GM12873 (cell line): ENCODE measurements around the gene RALB.

Experiments
- TF ChIP-seq, protein P1 (sequence below): IDR thresholded peaks from 2 replicates; pipeline ENCODE4 v1.5.1; 2012; ENCODE audit warnings: low read depth, mild to moderate bottlenecking, moderate library complexity, low read length, control low read depth; ENCODE audit not compliant: insufficient read depth; ENCODE audit errors: missing control alignments

RALB gene

DNA sequence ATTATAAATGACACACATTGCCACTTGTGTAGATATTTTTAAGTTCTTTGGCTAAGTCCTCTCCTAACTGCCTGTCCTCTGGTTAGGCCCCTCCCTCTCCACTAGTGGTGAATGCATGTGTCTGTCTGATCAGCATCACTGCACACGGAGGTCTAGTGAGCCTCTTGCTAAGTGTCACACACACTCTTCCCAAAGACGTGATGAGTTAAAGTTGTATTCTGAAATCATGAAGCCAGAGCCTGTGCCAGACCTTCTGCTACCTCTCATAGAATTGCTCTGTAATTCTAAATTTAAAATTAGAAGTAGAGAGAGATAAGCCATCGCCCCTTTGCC, 41.3 kb downstream of the RALB start:
- TF ChIP-seq, protein P1, sequence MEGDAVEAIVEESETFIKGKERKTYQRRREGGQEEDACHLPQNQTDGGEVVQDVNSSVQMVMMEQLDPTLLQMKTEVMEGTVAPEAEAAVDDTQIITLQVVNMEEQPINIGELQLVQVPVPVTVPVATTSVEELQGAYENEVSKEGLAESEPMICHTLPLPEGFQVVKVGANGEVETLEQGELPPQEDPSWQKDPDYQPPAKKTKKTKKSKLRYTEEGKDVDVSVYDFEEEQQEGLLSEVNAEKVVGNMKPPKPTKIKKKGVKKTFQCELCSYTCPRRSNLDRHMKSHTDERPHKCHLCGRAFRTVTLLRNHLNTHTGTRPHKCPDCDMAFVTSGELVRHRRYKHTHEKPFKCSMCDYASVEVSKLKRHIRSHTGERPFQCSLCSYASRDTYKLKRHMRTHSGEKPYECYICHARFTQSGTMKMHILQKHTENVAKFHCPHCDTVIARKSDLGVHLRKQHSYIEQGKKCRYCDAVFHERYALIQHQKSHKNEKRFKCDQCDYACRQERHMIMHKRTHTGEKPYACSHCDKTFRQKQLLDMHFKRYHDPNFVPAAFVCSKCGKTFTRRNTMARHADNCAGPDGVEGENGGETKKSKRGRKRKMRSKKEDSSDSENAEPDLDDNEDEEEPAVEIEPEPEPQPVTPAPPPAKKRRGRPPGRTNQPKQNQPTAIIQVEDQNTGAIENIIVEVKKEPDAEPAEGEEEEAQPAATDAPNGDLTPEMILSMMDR: peak; percentile 2

- TF ChIP-seq, protein P1: no peak
Observed at GRCh38 chr2:120298173-120298835, 45.7 kb downstream of the RALB start.

GRCh38 chr2:120299004-120299403, 46.4 kb downstream of the RALB start:
- TF ChIP-seq, protein P1: no peak

- TF ChIP-seq, protein P1: no peak
Observed at GRCh38 chr2:120299561-120299960, 46.9 kb downstream of the RALB start.

DNA sequence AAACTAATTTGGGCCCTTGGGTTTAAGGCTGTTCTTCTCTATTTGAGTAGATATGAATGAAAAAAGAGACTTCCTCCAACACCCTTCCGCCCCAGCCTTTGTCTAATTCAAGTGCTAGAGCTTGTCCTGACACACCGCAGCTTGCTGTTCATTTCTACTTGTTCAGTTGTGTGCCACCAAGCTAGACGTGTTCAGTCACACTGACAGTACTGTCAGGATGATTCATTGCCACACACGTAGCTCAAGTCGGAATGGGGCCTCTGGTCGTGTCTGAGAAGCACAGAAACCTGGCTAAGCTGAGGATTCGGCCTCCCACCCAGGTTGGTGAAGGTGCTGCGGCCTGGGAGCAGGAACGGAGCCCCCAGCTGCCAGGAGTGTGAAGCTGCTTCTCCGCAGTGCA, 47.7 kb downstream of the RALB start:
- TF ChIP-seq, protein P1: no peak

DNA sequence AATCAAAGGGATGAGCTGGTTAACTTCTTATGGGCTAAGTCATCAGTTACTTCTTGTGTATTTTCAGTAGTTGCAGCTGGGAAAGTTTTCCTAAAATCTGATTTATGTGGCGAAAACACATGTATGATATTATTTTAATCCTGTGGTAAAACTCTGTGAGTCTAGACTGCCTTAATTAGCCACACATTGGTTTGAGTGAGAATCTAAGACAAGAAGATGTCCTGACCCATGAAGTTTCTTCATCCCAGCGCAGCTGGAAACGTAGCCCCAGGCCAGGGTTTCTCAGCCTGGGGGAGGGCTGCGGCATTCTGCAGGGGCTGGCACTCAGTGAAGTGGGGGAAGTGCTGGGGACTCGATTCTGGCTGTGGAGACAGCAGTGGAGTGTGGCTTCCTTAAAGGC, 48.6 kb downstream of the RALB start:
- TF ChIP-seq, protein P1: no peak

DNA sequence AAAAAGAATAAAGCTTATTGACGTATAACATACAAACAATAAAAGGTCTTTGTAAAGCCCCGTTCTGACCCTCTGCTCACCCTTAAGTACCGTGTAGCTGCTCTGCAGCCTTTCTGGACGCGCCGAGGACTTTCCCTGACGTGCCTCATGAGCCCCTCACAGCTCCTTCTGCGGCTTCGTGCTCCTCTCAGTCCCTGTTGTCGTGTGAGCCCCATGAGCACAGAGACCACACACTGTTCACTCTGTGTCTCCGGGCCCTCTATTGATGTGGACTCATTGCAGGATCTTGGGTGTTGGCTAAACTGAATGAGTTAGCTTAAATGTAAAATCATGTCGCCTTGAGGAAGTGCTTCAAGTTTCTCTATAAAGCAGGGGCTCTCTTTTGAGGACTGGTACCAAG, 49.6 kb downstream of the RALB start:
- TF ChIP-seq, protein P1: no peak
